ENCODE data around the gene HS3ST6.

DNA sequence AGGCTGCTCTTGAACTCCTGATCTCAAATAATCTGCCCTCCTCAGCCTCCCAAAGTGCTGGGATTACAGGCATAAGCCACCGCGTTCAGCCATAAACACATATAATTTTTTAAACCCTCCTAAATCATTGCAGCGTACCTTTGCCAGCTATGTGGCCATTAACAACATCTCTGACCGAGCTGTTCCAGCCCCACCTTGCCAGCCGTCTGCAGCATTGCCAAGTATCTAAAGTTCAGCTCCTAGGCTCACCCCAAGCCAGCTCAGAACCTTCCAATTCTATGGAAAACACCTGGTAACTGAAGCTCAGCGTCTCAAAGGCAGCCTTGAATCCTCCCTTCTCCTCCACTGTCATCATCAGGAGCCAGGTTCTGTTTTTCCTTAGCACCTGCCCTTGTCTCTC, 41.1 kb downstream of the HS3ST6 start:
- no peak for TF ChIP-seq FOXK1 (CRISPR knock-in tag; IDR thresholded peaks at IDR 0.05)
- TF ChIP-seq, protein P1, sequence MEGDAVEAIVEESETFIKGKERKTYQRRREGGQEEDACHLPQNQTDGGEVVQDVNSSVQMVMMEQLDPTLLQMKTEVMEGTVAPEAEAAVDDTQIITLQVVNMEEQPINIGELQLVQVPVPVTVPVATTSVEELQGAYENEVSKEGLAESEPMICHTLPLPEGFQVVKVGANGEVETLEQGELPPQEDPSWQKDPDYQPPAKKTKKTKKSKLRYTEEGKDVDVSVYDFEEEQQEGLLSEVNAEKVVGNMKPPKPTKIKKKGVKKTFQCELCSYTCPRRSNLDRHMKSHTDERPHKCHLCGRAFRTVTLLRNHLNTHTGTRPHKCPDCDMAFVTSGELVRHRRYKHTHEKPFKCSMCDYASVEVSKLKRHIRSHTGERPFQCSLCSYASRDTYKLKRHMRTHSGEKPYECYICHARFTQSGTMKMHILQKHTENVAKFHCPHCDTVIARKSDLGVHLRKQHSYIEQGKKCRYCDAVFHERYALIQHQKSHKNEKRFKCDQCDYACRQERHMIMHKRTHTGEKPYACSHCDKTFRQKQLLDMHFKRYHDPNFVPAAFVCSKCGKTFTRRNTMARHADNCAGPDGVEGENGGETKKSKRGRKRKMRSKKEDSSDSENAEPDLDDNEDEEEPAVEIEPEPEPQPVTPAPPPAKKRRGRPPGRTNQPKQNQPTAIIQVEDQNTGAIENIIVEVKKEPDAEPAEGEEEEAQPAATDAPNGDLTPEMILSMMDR (IDR thresholded peaks at IDR 0.05): no peak
- TF ChIP-seq, protein P2, sequence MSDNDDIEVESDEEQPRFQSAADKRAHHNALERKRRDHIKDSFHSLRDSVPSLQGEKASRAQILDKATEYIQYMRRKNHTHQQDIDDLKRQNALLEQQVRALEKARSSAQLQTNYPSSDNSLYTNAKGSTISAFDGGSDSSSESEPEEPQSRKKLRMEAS (CRISPR knock-in tag; IDR thresholded peaks at IDR 0.05): no peak
- TF ChIP-seq ZNF671 (CRISPR knock-in tag; IDR thresholded peaks at IDR 0.05): no peak
- TF ChIP-seq, protein P3, sequence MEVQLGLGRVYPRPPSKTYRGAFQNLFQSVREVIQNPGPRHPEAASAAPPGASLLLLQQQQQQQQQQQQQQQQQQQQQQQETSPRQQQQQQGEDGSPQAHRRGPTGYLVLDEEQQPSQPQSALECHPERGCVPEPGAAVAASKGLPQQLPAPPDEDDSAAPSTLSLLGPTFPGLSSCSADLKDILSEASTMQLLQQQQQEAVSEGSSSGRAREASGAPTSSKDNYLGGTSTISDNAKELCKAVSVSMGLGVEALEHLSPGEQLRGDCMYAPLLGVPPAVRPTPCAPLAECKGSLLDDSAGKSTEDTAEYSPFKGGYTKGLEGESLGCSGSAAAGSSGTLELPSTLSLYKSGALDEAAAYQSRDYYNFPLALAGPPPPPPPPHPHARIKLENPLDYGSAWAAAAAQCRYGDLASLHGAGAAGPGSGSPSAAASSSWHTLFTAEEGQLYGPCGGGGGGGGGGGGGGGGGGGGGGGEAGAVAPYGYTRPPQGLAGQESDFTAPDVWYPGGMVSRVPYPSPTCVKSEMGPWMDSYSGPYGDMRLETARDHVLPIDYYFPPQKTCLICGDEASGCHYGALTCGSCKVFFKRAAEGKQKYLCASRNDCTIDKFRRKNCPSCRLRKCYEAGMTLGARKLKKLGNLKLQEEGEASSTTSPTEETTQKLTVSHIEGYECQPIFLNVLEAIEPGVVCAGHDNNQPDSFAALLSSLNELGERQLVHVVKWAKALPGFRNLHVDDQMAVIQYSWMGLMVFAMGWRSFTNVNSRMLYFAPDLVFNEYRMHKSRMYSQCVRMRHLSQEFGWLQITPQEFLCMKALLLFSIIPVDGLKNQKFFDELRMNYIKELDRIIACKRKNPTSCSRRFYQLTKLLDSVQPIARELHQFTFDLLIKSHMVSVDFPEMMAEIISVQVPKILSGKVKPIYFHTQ (CRISPR knock-in tag; IDR thresholded peaks at IDR 0.05): no peak
- no peak for TF ChIP-seq EMX1 (CRISPR knock-in tag; IDR thresholded peaks at IDR 0.05)
- no peak for TF ChIP-seq NFYB (CRISPR knock-in tag; conservative IDR thresholded peaks at IDR 0.05; ENCODE audit: low read depth)
- no peak for TF ChIP-seq CREB1 (CRISPR knock-in tag; IDR thresholded peaks at IDR 0.05)
- no peak for TF ChIP-seq GTF2I (CRISPR knock-in tag; conservative IDR thresholded peaks at IDR 0.05)
- TF ChIP-seq ZNF416 (CRISPR knock-in tag; IDR thresholded peaks at IDR 0.05): no peak
- TF ChIP-seq ZNF423 (CRISPR knock-in tag; IDR thresholded peaks at IDR 0.05): no peak
- no peak for TF ChIP-seq CBFB (CRISPR knock-in tag; IDR thresholded peaks at IDR 0.05; ENCODE audit: low read depth)
- TF ChIP-seq, protein P4, sequence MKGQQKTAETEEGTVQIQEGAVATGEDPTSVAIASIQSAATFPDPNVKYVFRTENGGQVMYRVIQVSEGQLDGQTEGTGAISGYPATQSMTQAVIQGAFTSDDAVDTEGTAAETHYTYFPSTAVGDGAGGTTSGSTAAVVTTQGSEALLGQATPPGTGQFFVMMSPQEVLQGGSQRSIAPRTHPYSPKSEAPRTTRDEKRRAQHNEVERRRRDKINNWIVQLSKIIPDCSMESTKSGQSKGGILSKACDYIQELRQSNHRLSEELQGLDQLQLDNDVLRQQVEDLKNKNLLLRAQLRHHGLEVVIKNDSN (CRISPR knock-in tag; IDR thresholded peaks at IDR 0.05): no peak

All from WTC11 (cell line).